Stimulated activated CD8-positive, alpha-beta memory T cell treated with anti-CD3 and anti-CD28 coated beads, Interleukin-12 subunit alpha, Interleukin-12 subunit beta, amount 100 ng/mL, for 4 hours (primary cell): ENCODE results near the gene GZF1.

ENCODE experiments used
- DNase-seq: peaks from one replicate; pipeline ENCODE4 v3.0.0-alpha.2; 2020; ENCODE audit warnings: low read depth

GZF1 gene

GRCh38 chr20:23369072-23369823 lies 7.3 kb downstream of the GZF1 start:
- DNase-seq = no peak

- DNase-seq = no peak
Observed at GRCh38 chr20:23370274-23370673, 8.3 kb downstream of the GZF1 start.

GRCh38 chr20:23370873-23371272 lies 8.9 kb downstream of the GZF1 start:
- no peak for DNase-seq

- no peak for DNase-seq
Observed at GRCh38 chr20:23371496-23371895, 9.5 kb downstream of the GZF1 start.

GRCh38 chr20:23374441-23374840 lies 12.5 kb downstream of the GZF1 start:
- no peak for DNase-seq

- DNase-seq = no peak
Observed at GRCh38 chr20:23375827-23376226, 13.8 kb downstream of the GZF1 start.

GRCh38 chr20:23379772-23380171 lies 17.8 kb downstream of the GZF1 start:
- no peak for DNase-seq

GRCh38 chr20:23381876-23382275 lies 19.9 kb downstream of the GZF1 start:
- no peak for DNase-seq

- DNase-seq = no peak
Observed at GRCh38 chr20:23386304-23387117, 24.5 kb downstream of the GZF1 start.

- no peak for DNase-seq
Observed at GRCh38 chr20:23387118-23387443, 25.1 kb downstream of the GZF1 start.

- no peak for DNase-seq
Observed at GRCh38 chr20:23390091-23390774, 28.3 kb downstream of the GZF1 start.

- no peak for DNase-seq
Observed at GRCh38 chr20:23391707-23392310, 29.8 kb downstream of the GZF1 start.

- no peak for DNase-seq
Observed at GRCh38 chr20:23393996-23394775, 32.2 kb downstream of the GZF1 start.

- no peak for DNase-seq
Observed at GRCh38 chr20:23396950-23397627, 35.1 kb downstream of the GZF1 start.

GRCh38 chr20:23397961-23398360 lies 36.0 kb downstream of the GZF1 start:
- no peak for DNase-seq

GRCh38 chr20:23399568-23400241 lies 37.7 kb downstream of the GZF1 start:
- no peak for DNase-seq

- DNase-seq = no peak
Observed at GRCh38 chr20:23401051-23401450, 39.1 kb downstream of the GZF1 start.

GRCh38 chr20:23403751-23404150 lies 41.8 kb downstream of the GZF1 start:
- DNase-seq = no peak

GRCh38 chr20:23404196-23404595 lies 42.2 kb downstream of the GZF1 start:
- no peak for DNase-seq

GRCh38 chr20:23406880-23407279 lies 44.9 kb downstream of the GZF1 start:
- DNase-seq = no peak
